Transverse colon (tissue), 4 donors: ENCODE data around the gene MOV10L1. TPM values are rescaled to one million over a fixed set of nuclear protein-coding genes. Genes with fewer than 3 reads are reported as not detected.

Source experiments
- DNase-seq: peaks from one replicate; pipeline ENCODE4 v3.0.0-alpha.2; 2019
- H3K27ac ChIP-seq, 4 donors: fragments of 200-600 bp; sonication (generic); 2 replicates each; pipeline ENCODE4 v1.5.1; 2016 to 2018; ENCODE audit warnings: inconsistent platforms in 4 of 4
- H3K27me3 ChIP-seq: fragments of 200-600 bp; sonication (generic); 2 replicates; pipeline ENCODE4 v1.5.1; 2017; ENCODE audit warnings: inconsistent platforms
- H3K36me3 ChIP-seq, 4 donors: fragments of 200-600 bp; sonication (generic); 2 replicates each; pipeline ENCODE4 v1.5.1; 2017 to 2019; ENCODE audit warnings: inconsistent platforms in 4 of 4
- H3K4me1 ChIP-seq, 4 donors: fragments of 200-600 bp; sonication (generic); 2 replicates each; pipeline ENCODE4 v1.5.1; 2017 to 2020; ENCODE audit warnings: inconsistent platforms in 4 of 4
- H3K4me3 ChIP-seq, 4 donors: fragments of 200-600 bp; sonication (generic); 1 replicate in 1 of 4; 2 replicates in 3 of 4; pipeline versions ENCODE4 v1.5.1 to v1.6.1; 2017 to 2019; ENCODE audit warnings: inconsistent platforms in 4 of 4
- H3K9me3 ChIP-seq, 2 donors: fragments of 200-600 bp; sonication (generic); 2 replicates each; pipeline ENCODE4 v1.5.1; 2017 to 2019; ENCODE audit warnings: inconsistent platforms in 2 of 2
- CTCF ChIP-seq, 5 experiments: fragments of 200-600 bp in 3 of 5; fragments of 450-650 bp in 2 of 5; sonication (generic) in 3 of 5; IDR thresholded peaks; 1 replicate in 2 of 5; 2 replicates in 3 of 5; pipeline ENCODE4 v1.5.1; 2016 to 2017; ENCODE audit warnings: antibody characterized with exemption in 5 of 5, inconsistent platforms in 3 of 5, mild to moderate bottlenecking in 2 of 5, moderate library complexity in 1 of 5
- EP300 ChIP-seq: sonication (generic); formaldehyde crosslinking; IDR thresholded peaks from one replicate; pipeline ENCODE4 v1.6.1; 2017; ENCODE audit warnings: antibody characterized with exemption, low read depth
- POLR2A ChIP-seq: fragments of 450-650 bp; IDR thresholded peaks from one replicate; pipeline ENCODE4 v1.6.1; 2016; ENCODE audit warnings: antibody characterized with exemption, mild to moderate bottlenecking, moderate library complexity
- POLR2AphosphoS5 ChIP-seq, 3 donors: sonication (generic); formaldehyde crosslinking; IDR thresholded peaks; one replicate each; pipeline ENCODE4 v1.6.1; 2016; ENCODE audit warnings: antibody characterized with exemption in 3 of 3
- WGBS, 2 donors: methylation state at CpG; one replicate each; pipeline ENCODE4 v1.1.5; 2018; ENCODE audit warnings: low coverage in 1 of 2; 5-methylcytosine and 5-hydroxymethylcytosine counted together
- in situ Hi-C, 4 donors: fragments of 200-750 bp; cut with MboI; loops; one replicate each; pipeline versions ENCODE4 v1.15.0 to v1.15.1; 2017; ENCODE audit warnings: low sequenced_read_pairs in 3 of 4, low pct_ligation_motif_present in 1 of 4, low pct_unique_long_range_greater_than_20kb in 1 of 4
- intact Hi-C: fragments of 100-400 bp; cut with DNase I; formaldehyde crosslinking; loops from one replicate; pipeline ENCODE4 v1.15.1; 2023; ENCODE audit warnings: low total_unique reads
- total RNA-seq, 4 donors: library from RNA; depleted of rRNA; stranded (reverse); fragments of >200 nt; gene quantifications; one replicate each; pipeline ENCODE4 v1.1.0, GENCODE V29; 2016

The MOV10L1 gene
- total RNA-seq, 4 donors from 2014 or later: 0.20 to 0.48 (median 0.41) TPM; not detected in 1

DNA sequence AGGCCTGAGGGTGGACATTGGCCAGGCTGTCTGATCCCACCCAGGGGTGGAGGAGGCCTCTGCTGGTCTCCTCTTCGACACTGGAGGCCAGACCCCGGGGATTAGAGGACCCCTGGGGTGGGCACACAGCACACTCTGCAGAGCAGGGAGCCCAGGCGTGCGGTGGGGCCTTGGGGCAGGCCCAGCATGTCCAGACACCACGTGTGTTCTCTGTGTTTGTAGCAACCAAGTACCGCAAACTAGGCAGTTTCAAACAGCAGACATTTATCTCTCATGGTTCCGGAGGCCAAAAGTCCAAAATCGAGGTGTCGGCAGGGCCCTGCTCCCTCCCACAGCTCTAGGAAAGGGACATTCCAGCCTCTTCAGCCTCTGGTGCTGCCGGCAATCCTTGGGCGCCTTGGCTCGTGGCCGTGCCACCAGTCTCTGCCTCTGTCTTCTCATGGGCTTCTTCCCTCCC is 82.2 kb downstream of the MOV10L1 start:
- TF ChIP-seq POLR2AphosphoS5 (IDR thresholded peaks at IDR 0.05): no peak
- no peak for TF ChIP-seq CTCF (IDR thresholded peaks at IDR 0.05)
- TF ChIP-seq EP300: no peak
- TF ChIP-seq POLR2A: no peak
- in situ Hi-C loops (no loop called here), intact Hi-C loops (no loop called here)
- DNase-seq: no peak
- H3K4me3 ChIP-seq: no peak overlapping the region
- H3K27ac ChIP-seq: no peak overlapping the region
- 70 to 88% methylated on average over 5 to 13 of the region's 13 CpGs for WGBS, 2 donors
- H3K9me3 ChIP-seq: no peaks in the 10 kb centered on the region
- peaks cover 0 to 13% (median 11%) of the 10 kb centered on the region in 4 donors for H3K4me1 ChIP-seq
- H3K36me3 ChIP-seq: no peaks in the 10 kb centered on the region
- H3K27me3 ChIP-seq: peaks cover 61% of the 10 kb centered on the region

- peak; percentile 31 for DNase-seq
- H3K27me3 ChIP-seq: peaks cover 70% of the 10 kb centered on the region
Observed at GRCh38 chr22:50173311-50173982, 83.6 kb downstream of the MOV10L1 start.

GRCh38 chr22:50173983-50174355 is 84.2 kb downstream of the MOV10L1 start:
- H3K9me3 ChIP-seq: no peaks in the 10 kb centered on the region
- intact Hi-C loops (no loop called here), in situ Hi-C loops (no loop called here)
- 89% methylated on average over 5 of the region's 6 CpGs; no CpG with 5 or more reads in 1 of the 2 donors for WGBS, 2 donors
- H3K4me1 ChIP-seq: peaks cover 0 to 13% (median 11%) of the 10 kb centered on the region in 4 donors
- H3K36me3 ChIP-seq: no peaks in the 10 kb centered on the region
- TF ChIP-seq EP300 (no peak), POLR2A (no peak), POLR2AphosphoS5 (IDR thresholded peaks at IDR 0.05) (no peak), CTCF (IDR thresholded peaks at IDR 0.05) (no peak)
- DNase-seq: no peak
- no peak overlapping the region for H3K4me3 ChIP-seq
- peaks cover 68% of the 10 kb centered on the region for H3K27me3 ChIP-seq
- no peak overlapping the region for H3K27ac ChIP-seq

More at GRCh38 chr22:50173311-50173982, 83.6 kb downstream of the MOV10L1 start:
- WGBS, 2 donors: 80% methylated on average over 24 of the region's 26 CpGs; no CpG with 5 or more reads in 1 of the 2 donors
- intact Hi-C loops (no loop called here), in situ Hi-C loops (no loop called here)
- Histone ChIP-seq H3K4me3 (no peak overlapping the region), H3K27ac (no peak overlapping the region), H3K9me3 (no peaks in the 10 kb centered on the region), H3K4me1 (peaks cover 0 to 13% (median 11%) of the 10 kb centered on the region in 4 donors), H3K36me3 (no peaks in the 10 kb centered on the region)
- TF ChIP-seq POLR2A: no peak
- TF ChIP-seq CTCF (IDR thresholded peaks at IDR 0.05): no peak
- TF ChIP-seq POLR2AphosphoS5 (IDR thresholded peaks at IDR 0.05): no peak
- no peak for TF ChIP-seq EP300

DNA sequence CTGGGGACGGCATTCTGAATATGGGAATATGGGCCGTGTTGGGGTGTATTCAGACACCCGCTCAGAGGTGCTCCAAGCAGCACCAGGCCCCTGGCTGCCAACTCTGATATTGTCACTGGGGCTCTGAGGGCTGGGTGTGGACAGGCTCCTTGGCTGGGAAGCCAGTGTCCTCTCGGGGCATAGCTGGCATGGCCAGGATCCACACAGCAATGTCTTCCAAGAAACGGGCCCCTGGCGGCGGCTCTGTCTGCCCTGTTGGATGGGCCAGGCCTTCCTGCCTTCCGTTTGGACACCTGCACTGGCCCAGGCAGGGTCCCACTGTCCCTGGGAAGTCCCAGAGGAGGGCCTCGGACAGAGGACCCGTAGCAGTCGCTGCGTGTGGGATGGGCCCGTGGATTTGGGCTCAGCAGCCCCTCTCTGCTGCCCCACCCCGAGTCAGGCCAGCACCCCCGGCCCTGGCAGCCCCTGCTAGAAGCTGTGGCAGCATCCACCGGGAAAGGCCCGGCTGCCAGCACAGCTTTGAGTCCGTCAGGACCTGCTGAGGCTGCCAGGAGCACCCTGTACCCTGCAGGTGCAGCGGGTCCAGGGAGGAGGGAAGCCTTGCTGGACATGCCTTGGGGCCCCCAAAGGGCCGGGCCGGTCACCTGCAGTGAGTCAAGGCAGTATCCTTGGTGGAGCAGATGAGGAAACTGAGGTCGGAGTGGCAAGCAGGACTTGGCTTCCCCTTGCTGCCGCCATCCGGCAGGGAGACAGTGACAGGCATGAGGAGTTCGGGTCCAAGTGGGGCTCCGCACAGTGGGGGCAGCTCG is 84.8 kb downstream of the MOV10L1 start:
- Histone ChIP-seq H3K4me3 (no peak overlapping the region), H3K27me3 (peaks cover 66% of the 10 kb centered on the region), H3K9me3 (no peaks in the 10 kb centered on the region), H3K27ac (no peak overlapping the region), H3K36me3 (no peaks in the 10 kb centered on the region), H3K4me1 (peaks cover 0 to 9% (median 7%) of the 10 kb centered on the region in 4 donors)
- no peak for TF ChIP-seq POLR2A
- no peak for TF ChIP-seq EP300
- no peak for TF ChIP-seq POLR2AphosphoS5 (IDR thresholded peaks at IDR 0.05)
- TF ChIP-seq CTCF (IDR thresholded peaks at IDR 0.05): no peak
- intact Hi-C loops: no loop called here
- 82% methylated on average over 27 of the region's 27 CpGs; no CpG with 5 or more reads in 1 of the 2 donors for WGBS, 2 donors
- in situ Hi-C loops: no loop called here
- DNase-seq: no peak
